Choroid plexus epithelial cell (primary cell): ENCODE data around the gene GATA5.

ENCODE experiments used
- DNase-seq: peaks from one replicate; pipeline ENCODE4 v3.0.0-alpha.2; 2010; ENCODE audit warnings: low read depth
- H3K4me3 ChIP-seq: 2 replicates; pipeline ENCODE4 v1.5.1; 2011; ENCODE audit warnings: low read depth, mild to moderate bottlenecking, control low read depth, low read length, moderate library complexity
- CTCF ChIP-seq: conservative IDR thresholded peaks from 2 replicates; pipeline ENCODE4 v1.5.1; 2011; ENCODE audit warnings: low read depth, mild to moderate bottlenecking, control low read depth, inconsistent platforms, low read length, moderate library complexity

The GATA5 gene

DNA sequence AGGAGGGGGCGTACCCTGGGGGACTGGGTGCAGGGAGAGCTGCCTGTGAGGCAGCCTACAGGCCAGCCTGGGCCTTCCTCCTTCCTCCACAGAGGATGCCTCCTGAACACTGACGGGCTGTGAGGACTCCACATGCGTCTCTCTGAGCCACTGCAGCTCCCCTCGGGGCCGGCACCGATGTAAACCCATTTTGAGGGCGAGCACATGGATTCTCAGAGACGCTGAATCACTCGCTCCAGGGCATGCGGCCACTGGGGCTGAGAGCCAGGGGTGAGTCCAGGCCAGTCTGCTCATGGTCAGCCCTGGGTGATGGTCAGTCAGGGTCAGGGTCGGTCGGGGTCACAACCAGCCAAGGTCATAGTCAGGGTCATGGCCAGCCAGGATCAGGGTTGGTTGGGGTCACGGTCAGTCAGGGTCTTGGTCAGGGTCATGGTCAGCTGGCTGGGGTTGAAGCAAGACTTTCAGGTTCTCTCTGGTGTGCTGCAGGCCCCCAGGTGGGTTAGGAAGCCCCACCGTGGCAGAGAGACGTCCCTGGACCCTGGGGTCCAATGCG lies 33.7 kb downstream of the GATA5 start:
- DNase-seq: no peak
- no peak overlapping the region for H3K4me3 ChIP-seq
- TF ChIP-seq CTCF: no peak

GRCh38 chr20:62439218-62439617 lies 36.6 kb downstream of the GATA5 start:
- H3K4me3 ChIP-seq: no peak overlapping the region
- TF ChIP-seq CTCF: no peak
- DNase-seq: no peak

- no peak for TF ChIP-seq CTCF
- H3K4me3 ChIP-seq: no peak overlapping the region
- DNase-seq: no peak
Observed at GRCh38 chr20:62437927-62438326, 37.9 kb downstream of the GATA5 start.

- no peak overlapping the region for H3K4me3 ChIP-seq
- DNase-seq: peak; percentile 6
- TF ChIP-seq CTCF: no peak
Observed at GRCh38 chr20:62437496-62437895, 38.3 kb downstream of the GATA5 start.

DNA sequence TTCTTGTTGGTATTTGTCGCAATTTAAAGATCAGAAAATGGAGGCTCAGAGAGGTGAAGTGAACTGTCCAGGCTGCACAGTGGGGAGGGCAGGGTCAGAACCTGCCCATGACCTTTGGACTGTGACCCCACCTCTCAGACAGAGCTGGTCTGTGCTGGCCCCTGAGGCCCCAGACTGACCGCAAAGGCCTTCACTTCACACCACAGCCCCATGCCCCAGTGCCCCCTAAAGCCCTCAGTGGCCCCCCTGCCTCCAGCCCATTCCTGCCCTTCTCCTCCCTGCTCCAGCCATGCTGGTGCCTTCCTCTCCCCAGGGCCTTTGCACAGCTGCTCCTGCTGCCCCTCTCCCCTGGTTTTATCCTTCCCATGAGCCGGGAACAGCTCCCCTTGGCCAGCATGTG lies 39.1 kb downstream of the GATA5 start:
- DNase-seq: no peak
- TF ChIP-seq CTCF: no peak
- H3K4me3 ChIP-seq: no peak overlapping the region

- TF ChIP-seq CTCF: no peak
- H3K4me3 ChIP-seq: no peak overlapping the region
- no peak for DNase-seq
Observed at GRCh38 chr20:62433658-62434497, 41.9 kb downstream of the GATA5 start.

- no peak for DNase-seq
- no peak overlapping the region for H3K4me3 ChIP-seq
- no peak for TF ChIP-seq CTCF
Observed at GRCh38 chr20:62430866-62431447, 44.8 kb downstream of the GATA5 start.
